ENCODE results near the gene DMXL2.
"Not testable (repeated sequence)": the region's sequence is repeated elsewhere in the genome, so short reads cannot be mapped to it uniquely, and the experiment has no call there.

DNA sequence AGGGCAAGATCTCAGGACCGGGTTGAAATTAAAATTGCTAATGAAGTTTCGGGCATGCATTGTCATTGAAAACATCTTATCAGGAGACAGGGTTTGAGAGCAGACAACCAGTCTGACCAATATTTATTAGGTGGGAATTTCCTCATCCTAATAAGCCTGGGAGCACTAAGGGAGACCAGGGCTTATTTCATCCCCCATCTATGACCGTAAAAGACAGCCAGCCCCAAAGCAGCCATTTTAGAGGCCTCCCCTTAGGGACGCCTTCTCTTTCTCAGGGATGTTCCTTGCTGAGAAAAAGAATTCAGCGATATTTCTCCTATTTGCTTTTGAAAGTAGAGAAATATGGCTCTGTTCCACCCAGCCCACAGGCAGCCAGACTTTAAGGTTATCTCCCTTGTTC, 9.9 kb downstream of the DMXL2 start:
- TF ChIP-seq, protein P1, sequence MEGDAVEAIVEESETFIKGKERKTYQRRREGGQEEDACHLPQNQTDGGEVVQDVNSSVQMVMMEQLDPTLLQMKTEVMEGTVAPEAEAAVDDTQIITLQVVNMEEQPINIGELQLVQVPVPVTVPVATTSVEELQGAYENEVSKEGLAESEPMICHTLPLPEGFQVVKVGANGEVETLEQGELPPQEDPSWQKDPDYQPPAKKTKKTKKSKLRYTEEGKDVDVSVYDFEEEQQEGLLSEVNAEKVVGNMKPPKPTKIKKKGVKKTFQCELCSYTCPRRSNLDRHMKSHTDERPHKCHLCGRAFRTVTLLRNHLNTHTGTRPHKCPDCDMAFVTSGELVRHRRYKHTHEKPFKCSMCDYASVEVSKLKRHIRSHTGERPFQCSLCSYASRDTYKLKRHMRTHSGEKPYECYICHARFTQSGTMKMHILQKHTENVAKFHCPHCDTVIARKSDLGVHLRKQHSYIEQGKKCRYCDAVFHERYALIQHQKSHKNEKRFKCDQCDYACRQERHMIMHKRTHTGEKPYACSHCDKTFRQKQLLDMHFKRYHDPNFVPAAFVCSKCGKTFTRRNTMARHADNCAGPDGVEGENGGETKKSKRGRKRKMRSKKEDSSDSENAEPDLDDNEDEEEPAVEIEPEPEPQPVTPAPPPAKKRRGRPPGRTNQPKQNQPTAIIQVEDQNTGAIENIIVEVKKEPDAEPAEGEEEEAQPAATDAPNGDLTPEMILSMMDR (IDR thresholded peaks at IDR 0.05), result not testable (repeated sequence)
- not testable (repeated sequence) for TF ChIP-seq POLR2A (IDR thresholded peaks at IDR 0.05)
